Measurements from ENCODE around the gene CCL7.

The CCL7 gene

GRCh38 chr17:34300652-34301370 lies 30.8 kb downstream of the CCL7 start:
- TF ChIP-seq REST (IDR thresholded peaks at IDR 0.05; ENCODE audit: insufficient replicate concordance, low read depth), result no peak
- no peak for TF ChIP-seq POLR2AphosphoS5 (IDR thresholded peaks at IDR 0.05; ENCODE audit: low read depth)
- TF ChIP-seq SPI1 (IDR thresholded peaks at IDR 0.05; ENCODE audit: borderline replicate concordance, low read depth), result no peak
- TF ChIP-seq CTCF (IDR thresholded peaks at IDR 0.05; ENCODE audit: insufficient read depth, low read length), result no peak
- TF ChIP-seq GABPA (IDR thresholded peaks at IDR 0.05; ENCODE audit: low read depth), result no peak
- no peak for DNase-seq (ENCODE audit: low read depth in 1 of 2, low spot score in 1 of 2)
- Histone ChIP-seq H3K27me3 (ENCODE audit: insufficient read depth, poor library complexity, severe bottlenecking) (no peaks in the 10 kb centered on the region), H3K4me3 (replicated peaks; ENCODE audit: insufficient read depth, low read length) (no peak overlapping the region), H3K27ac (replicated peaks) (no peak overlapping the region)

GRCh38 chr17:34301986-34302385 lies 32.0 kb downstream of the CCL7 start:
- H3K4me3 ChIP-seq (replicated peaks; ENCODE audit: insufficient read depth, low read length), result no peak overlapping the region
- H3K27me3 ChIP-seq (ENCODE audit: insufficient read depth, poor library complexity, severe bottlenecking), result no peaks in the 10 kb centered on the region
- TF ChIP-seq GABPA (IDR thresholded peaks at IDR 0.05; ENCODE audit: low read depth), result no peak
- TF ChIP-seq REST (IDR thresholded peaks at IDR 0.05; ENCODE audit: insufficient replicate concordance, low read depth), result no peak
- TF ChIP-seq POLR2AphosphoS5 (IDR thresholded peaks at IDR 0.05; ENCODE audit: low read depth), result no peak
- TF ChIP-seq SPI1 (IDR thresholded peaks at IDR 0.05; ENCODE audit: borderline replicate concordance, low read depth), result no peak
- TF ChIP-seq CTCF (IDR thresholded peaks at IDR 0.05; ENCODE audit: insufficient read depth, low read length), result no peak
- DNase-seq (ENCODE audit: low read depth in 1 of 2, low spot score in 1 of 2), result no peak
- H3K27ac ChIP-seq (replicated peaks), result no peak overlapping the region

DNA sequence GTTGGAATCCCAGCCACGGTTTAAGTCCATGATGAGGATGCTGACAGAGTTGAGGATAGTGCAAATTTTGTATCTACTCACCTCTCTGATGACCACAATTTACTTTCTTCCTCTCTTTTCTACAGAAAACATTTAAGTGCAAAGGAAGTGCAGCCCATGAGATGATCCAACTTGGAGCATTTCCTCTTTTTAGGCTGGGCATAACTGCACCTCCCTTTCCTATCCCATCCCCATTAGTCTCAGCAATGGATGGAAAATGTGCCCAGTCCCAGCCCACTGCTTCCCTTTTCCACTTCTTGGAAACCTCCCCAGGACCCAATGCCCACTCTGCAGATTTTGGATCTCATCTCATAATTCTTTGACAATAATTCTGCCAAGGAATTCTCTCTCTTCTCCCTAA lies 32.6 kb downstream of the CCL7 start:
- DNase-seq (ENCODE audit: low read depth in 1 of 2, low spot score in 1 of 2), result no peak
- no peaks in the 10 kb centered on the region for H3K27me3 ChIP-seq (ENCODE audit: insufficient read depth, poor library complexity, severe bottlenecking)

More for the DNA sequence above, 32.6 kb downstream of the CCL7 start:
- H3K27ac ChIP-seq (replicated peaks), result no peak overlapping the region
- no peak overlapping the region for H3K4me3 ChIP-seq (replicated peaks; ENCODE audit: insufficient read depth, low read length)
- TF ChIP-seq SPI1 (IDR thresholded peaks at IDR 0.05; ENCODE audit: borderline replicate concordance, low read depth), result peak; percentile 88
- TF ChIP-seq GABPA (IDR thresholded peaks at IDR 0.05; ENCODE audit: low read depth), result no peak
- no peak for TF ChIP-seq CTCF (IDR thresholded peaks at IDR 0.05; ENCODE audit: insufficient read depth, low read length)
- no peak for TF ChIP-seq POLR2AphosphoS5 (IDR thresholded peaks at IDR 0.05; ENCODE audit: low read depth)

All from HL-60 (cell line).